Measurements from ENCODE around the gene RXFP2. TPM values are rescaled to one million over a fixed set of nuclear protein-coding genes. Genes with fewer than 3 reads are reported as not detected.
A peak's percentile ranks its signal among the peaks of the same experiment; 100 is the strongest.

RXFP2 gene
- total RNA-seq, 1 donor from 2014 or later, result not detected

- H3K4me1 ChIP-seq, result peaks cover 9% of the 10 kb centered on the region
- TF ChIP-seq CTCF (IDR thresholded peaks at IDR 0.05), result no peak
- DNase-seq, result no peak
- intact Hi-C loops (cut with DNase I), result no loop called here
- no peak overlapping the region for H3K27ac ChIP-seq
- H3K4me3 ChIP-seq, result peak overlapping the region; percentile 25
- ATAC-seq, result peak in 1 of 2 donors; percentile 31
- no peaks in the 10 kb centered on the region for H3K9me3 ChIP-seq
- H3K36me3 ChIP-seq, result no peaks in the 10 kb centered on the region
- no peaks in the 10 kb centered on the region for H3K27me3 ChIP-seq (ENCODE audit: low read depth)
Measured at GRCh38 chr13:31773538-31773937, 34.2 kb downstream of the RXFP2 start.

- peak; percentile 30 to 44 for ATAC-seq
- intact Hi-C loops (cut with DNase I), result no loop called here
- Histone ChIP-seq H3K4me1 (peaks cover 9% of the 10 kb centered on the region), H3K9me3 (no peaks in the 10 kb centered on the region), H3K36me3 (no peaks in the 10 kb centered on the region), H3K4me3 (no peak overlapping the region), H3K27ac (no peak overlapping the region), H3K27me3 (ENCODE audit: low read depth) (no peaks in the 10 kb centered on the region)
- no peak for DNase-seq
- no peak for TF ChIP-seq CTCF (IDR thresholded peaks at IDR 0.05)
Measured at GRCh38 chr13:31774186-31774750, 34.9 kb downstream of the RXFP2 start.

GRCh38 chr13:31775148-31775547 is 35.8 kb downstream of the RXFP2 start:
- Histone ChIP-seq H3K36me3 (no peaks in the 10 kb centered on the region), H3K27me3 (ENCODE audit: low read depth) (no peaks in the 10 kb centered on the region), H3K4me3 (no peak overlapping the region), H3K4me1 (peaks cover 9% of the 10 kb centered on the region), H3K9me3 (no peaks in the 10 kb centered on the region), H3K27ac (no peak overlapping the region)
- ATAC-seq (no peak), DNase-seq (no peak)
- no peak for TF ChIP-seq CTCF (IDR thresholded peaks at IDR 0.05)
- intact Hi-C loops (cut with DNase I), result no loop called here

GRCh38 chr13:31775686-31776085 is 36.4 kb downstream of the RXFP2 start:
- Histone ChIP-seq H3K9me3 (no peaks in the 10 kb centered on the region), H3K4me1 (peaks cover 9% of the 10 kb centered on the region), H3K4me3 (no peak overlapping the region), H3K36me3 (no peaks in the 10 kb centered on the region), H3K27ac (no peak overlapping the region), H3K27me3 (ENCODE audit: low read depth) (no peaks in the 10 kb centered on the region)
- DNase-seq (no peak), ATAC-seq (peak in 1 of 2 donors; percentile 21)
- no peak for TF ChIP-seq CTCF (IDR thresholded peaks at IDR 0.05)
- intact Hi-C loops (cut with DNase I), result no loop called here

- ATAC-seq, result no peak
- intact Hi-C loops (cut with DNase I), result no loop called here
- H3K27ac ChIP-seq, result no peak overlapping the region
- H3K4me3 ChIP-seq, result no peak overlapping the region
- no peaks in the 10 kb centered on the region for H3K36me3 ChIP-seq
- no peaks in the 10 kb centered on the region for H3K27me3 ChIP-seq (ENCODE audit: low read depth)
- TF ChIP-seq CTCF (IDR thresholded peaks at IDR 0.05), result no peak
- no peaks in the 10 kb centered on the region for H3K9me3 ChIP-seq
- no peaks in the 10 kb centered on the region for H3K4me1 ChIP-seq
- DNase-seq, result no peak
Measured at GRCh38 chr13:31781064-31781463, 41.7 kb downstream of the RXFP2 start.

Measured in lower lobe of right lung (tissue), 2 donors.